Diencephalon (tissue), 1 donor: ENCODE data around the gene FBXL14. TPM values are rescaled to one million over a fixed set of nuclear protein-coding genes. Genes with fewer than 3 reads are reported as not detected.

ENCODE experiments used
- total RNA-seq: library from RNA; depleted of rRNA; stranded (reverse); fragments of >200 nt; gene quantifications from one replicate; pipeline ENCODE4 v1.2.3, GENCODE V29; 2014

Gene FBXL14
- total RNA-seq, result 18.5 TPM

GRCh38 chr12:1594261-1595025 is at the start of gene FBXL14:
TSS of gene FBXL14 (minus strand) at chr12:1594581. CDS start at chr12:1594066, 515 bp downstream.

DNA sequence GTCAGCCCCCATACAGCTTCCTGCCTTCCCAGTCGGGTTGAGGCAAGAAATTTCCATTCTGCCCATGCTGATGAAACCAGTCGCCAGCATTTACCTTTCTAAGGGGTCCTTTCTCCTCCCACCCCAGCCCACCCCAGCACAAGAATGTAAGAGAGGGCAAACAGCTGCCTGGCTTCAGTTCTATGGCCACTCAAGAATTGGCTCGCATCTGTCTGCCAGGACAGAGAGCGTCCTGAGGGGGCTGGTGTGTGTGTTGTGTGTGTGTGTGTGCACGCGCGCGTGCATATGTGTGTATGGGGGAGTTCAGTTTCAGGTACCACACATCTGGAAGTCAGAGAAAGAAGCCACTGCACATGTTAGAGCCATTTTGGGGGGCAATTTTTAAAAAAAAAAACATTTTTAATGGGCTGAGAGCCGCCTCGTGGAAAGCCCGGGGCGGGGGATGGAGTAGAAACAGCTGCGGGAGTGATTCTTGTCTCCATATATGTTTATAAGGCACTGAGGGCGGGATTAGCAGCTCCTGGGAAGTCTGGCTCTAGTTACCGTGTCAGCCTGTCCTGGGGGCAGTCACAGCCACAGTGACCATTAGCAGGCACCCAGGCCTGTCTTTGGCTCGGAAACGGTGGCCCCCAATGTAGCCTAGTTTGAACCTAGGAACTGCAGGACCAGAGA is 34.4 kb upstream of the FBXL14 start, which contains the start of gene WNT5B:
Gene WNT5B (plus strand): TSS at position 566 of the 672 bp plus-strand sequence. CDS start 2,124 bp downstream, outside the sequence.

Other genes starting within 250 kb of the FBXL14 start
- gene WNT5B, start 34.6 kb upstream of the FBXL14 start, total RNA-seq, result 18.7 TPM
- 32.8 TPM for gene ADIPOR2, start 96.5 kb upstream of the FBXL14 start, total RNA-seq
- 11.3 TPM for gene LRTM2, start 226.0 kb upstream of the FBXL14 start, total RNA-seq